ENCODE measurements around the gene POLR2E. TPM values are rescaled to one million over a fixed set of nuclear protein-coding genes. Genes with fewer than 3 reads are reported as not detected.
A peak's percentile ranks its signal among the peaks of the same experiment; 100 is the strongest.

The POLR2E gene
- total and polyA plus RNA-seq, 4 donors = 51.8 to 211 (median 171) TPM

DNA sequence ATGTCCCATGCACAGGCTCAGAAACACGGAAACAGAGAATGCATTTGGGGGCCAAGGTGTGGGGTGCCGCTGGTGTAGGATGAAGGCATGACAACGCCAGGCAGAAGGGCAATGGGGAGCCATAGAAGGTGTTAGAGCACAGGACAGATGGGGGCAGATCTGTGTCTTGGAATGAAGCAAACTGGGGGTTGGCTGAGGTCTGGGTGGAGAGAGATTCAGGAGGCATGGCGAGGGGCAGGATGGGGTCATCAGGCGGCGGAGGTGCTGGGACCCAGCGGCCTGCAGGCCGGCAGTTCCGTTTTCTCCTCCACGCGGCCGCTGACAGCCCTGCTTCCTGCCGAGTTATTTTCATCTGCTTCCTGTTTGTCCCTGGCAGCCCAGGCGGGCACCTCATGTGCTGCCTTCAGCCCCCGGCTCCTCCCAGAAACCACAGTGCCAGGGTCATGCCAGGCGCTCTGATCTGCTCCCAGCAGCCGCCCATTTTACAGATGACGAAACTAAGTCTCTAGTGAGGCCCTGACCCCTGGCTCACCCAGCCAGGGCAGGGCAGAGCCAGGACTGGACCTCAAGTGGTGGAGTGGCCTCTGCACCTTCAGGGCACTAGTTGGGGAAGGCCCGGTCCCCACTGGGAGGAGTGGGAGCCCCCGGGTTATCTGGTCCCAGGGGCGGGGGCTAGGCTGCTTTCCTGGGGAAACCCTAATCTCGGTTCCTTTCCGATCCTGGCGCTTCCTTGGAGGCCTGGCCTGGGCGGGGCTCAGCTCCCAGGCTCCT lies 26.0 kb downstream of the POLR2E start:
- H3K27me3 ChIP-seq (ENCODE audit: control insufficient read depth in 4 of 4, insufficient read depth in 4 of 4, low read length in 3 of 4) = peaks cover 0 to 7% (median 2%) of the 10 kb centered on the region in 4 donors
- peaks cover 0 to 1% (median 0%) of the 10 kb centered on the region in 4 donors for H3K36me3 ChIP-seq (ENCODE audit: control insufficient read depth in 4 of 4, insufficient read depth in 3 of 4, low read depth in 1 of 4, low read length in 3 of 4)
- 50% methylated on average over 25 of the region's 25 CpGs for WGBS

GRCh38 chr19:1068009-1069001 lies 26.9 kb downstream of the POLR2E start:
- H3K27ac ChIP-seq (ENCODE audit: low read depth in 1 of 2, low read length in 2 of 2) = peak overlapping the region; percentile 76 to 79
- no peak overlapping the region for H3K9ac ChIP-seq (ENCODE audit: low read depth in 1 of 2, low read length in 2 of 2)
- DNase-seq (ENCODE audit: low spot score) = no peak
- no peak for TF ChIP-seq FOXA2 (IDR thresholded peaks at IDR 0.05)
- no peak for TF ChIP-seq CTCF (IDR thresholded peaks at IDR 0.05; ENCODE audit: low read depth, low read length, missing input control)
- no peak for TF ChIP-seq REST (IDR thresholded peaks at IDR 0.05)
- TF ChIP-seq FOXA1 (IDR thresholded peaks at IDR 0.05) = no peak
- TF ChIP-seq GABPA (IDR thresholded peaks at IDR 0.05 in 1 of 2, conservative IDR thresholded peaks at IDR 0.05 in 1 of 2) = no peak
- TF ChIP-seq NR2F2 (IDR thresholded peaks at IDR 0.05) = peak; percentile 73
- peaks cover 0 to 1% (median 0%) of the 10 kb centered on the region in 4 donors for H3K36me3 ChIP-seq (ENCODE audit: control insufficient read depth in 4 of 4, insufficient read depth in 3 of 4, low read depth in 1 of 4, low read length in 3 of 4)
- WGBS = 60% methylated on average over 45 of the region's 45 CpGs
- H3K4me3 ChIP-seq (ENCODE audit: low read depth in 1 of 3, low read length in 3 of 3) = peak overlapping the region in 2 of 3 donors; percentile 19 to 56
- peaks cover 2 to 32% (median 14%) of the 10 kb centered on the region in 4 donors for H3K4me1 ChIP-seq (ENCODE audit: control insufficient read depth in 4 of 4, insufficient read depth in 4 of 4, low read length in 3 of 4)
- H3K27me3 ChIP-seq (ENCODE audit: control insufficient read depth in 4 of 4, insufficient read depth in 4 of 4, low read length in 3 of 4) = peaks cover 0 to 7% (median 2%) of the 10 kb centered on the region in 4 donors
- no peaks in the 10 kb centered on the region for H3K9me3 ChIP-seq (ENCODE audit: control insufficient read depth in 4 of 4, low read length in 3 of 4)

More for the DNA sequence above, 26.0 kb downstream of the POLR2E start:
- Histone ChIP-seq H3K9ac (ENCODE audit: low read depth in 1 of 2, low read length in 2 of 2) (no peak overlapping the region), H3K4me1 (ENCODE audit: control insufficient read depth in 4 of 4, insufficient read depth in 4 of 4, low read length in 3 of 4) (peaks cover 2 to 38% (median 14%) of the 10 kb centered on the region in 4 donors), H3K9me3 (ENCODE audit: control insufficient read depth in 4 of 4, low read length in 3 of 4) (no peaks in the 10 kb centered on the region), H3K4me3 (ENCODE audit: low read depth in 1 of 3, low read length in 3 of 3) (peak overlapping the region in 2 of 3 donors; percentile 8 to 19), H3K27ac (ENCODE audit: low read depth in 1 of 2, low read length in 2 of 2) (peak overlapping the region; percentile 76 to 79)
- TF ChIP-seq GABPA (IDR thresholded peaks at IDR 0.05 in 1 of 2, conservative IDR thresholded peaks at IDR 0.05 in 1 of 2) (no peak), SP1 (IDR thresholded peaks at IDR 0.05) (peak; percentile 24), EGR1 (IDR thresholded peaks at IDR 0.05; ENCODE audit: low read depth in 2 of 2) (peak in 1 of 2 donors; percentile 13), NR2F2 (IDR thresholded peaks at IDR 0.05) (peak; percentile 88), TAF1 (conservative IDR thresholded peaks at IDR 0.05) (no peak), RXRA (IDR thresholded peaks at IDR 0.05) (peak in 1 of 2 donors; percentile 27), FOXA1 (IDR thresholded peaks at IDR 0.05) (no peak)
- no peak for DNase-seq (ENCODE audit: low spot score)
